HG03196 (cell line): ENCODE measurements around the gene STARD3.

ENCODE experiments used
- ATAC-seq: cut with Tn5 transposase; IDR thresholded peaks from one replicate; pipeline ENCODE4 v1.9.1; 2021; ENCODE audit not compliant: unreplicated experiment

The STARD3 gene

DNA sequence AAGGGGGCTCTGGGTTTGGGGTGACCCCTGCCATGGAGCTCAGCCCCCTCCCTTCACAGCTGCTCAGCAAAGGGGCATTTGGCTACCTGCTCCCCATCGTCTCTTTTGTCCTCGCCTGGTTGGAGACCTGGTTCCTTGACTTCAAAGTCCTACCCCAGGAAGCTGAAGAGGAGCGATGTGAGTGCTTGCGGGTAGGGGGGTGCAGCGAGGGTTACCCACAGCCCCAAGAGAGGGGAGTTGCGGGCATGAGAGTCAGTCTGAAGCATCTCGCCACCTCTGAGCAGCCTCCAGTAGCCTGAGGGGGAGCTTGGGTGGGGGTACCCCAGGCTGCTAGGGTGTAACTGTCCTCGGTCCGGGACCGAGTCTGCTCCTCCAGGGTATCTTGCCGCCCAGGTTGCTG is 21.4 kb downstream of the STARD3 start:
- no peak for ATAC-seq

DNA sequence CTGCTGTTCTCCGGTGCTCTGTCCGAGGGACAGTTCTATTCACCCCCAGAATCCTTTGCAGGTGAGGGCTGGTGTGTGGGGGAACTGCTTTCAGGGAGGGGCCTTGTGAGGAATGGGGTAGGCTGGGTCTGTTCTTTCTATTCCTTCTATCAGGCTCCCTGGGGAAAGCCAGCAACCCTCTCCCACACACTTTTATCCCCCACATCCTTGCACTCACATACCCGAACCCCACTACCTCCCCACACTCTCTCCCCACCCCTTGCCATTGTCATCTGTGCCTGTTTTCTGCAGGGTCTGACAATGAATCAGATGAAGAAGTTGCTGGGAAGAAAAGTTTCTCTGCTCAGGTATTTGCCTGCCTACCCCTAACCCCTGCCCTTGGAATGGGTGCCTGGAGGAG is 21.8 kb downstream of the STARD3 start:
- no peak for ATAC-seq

DNA sequence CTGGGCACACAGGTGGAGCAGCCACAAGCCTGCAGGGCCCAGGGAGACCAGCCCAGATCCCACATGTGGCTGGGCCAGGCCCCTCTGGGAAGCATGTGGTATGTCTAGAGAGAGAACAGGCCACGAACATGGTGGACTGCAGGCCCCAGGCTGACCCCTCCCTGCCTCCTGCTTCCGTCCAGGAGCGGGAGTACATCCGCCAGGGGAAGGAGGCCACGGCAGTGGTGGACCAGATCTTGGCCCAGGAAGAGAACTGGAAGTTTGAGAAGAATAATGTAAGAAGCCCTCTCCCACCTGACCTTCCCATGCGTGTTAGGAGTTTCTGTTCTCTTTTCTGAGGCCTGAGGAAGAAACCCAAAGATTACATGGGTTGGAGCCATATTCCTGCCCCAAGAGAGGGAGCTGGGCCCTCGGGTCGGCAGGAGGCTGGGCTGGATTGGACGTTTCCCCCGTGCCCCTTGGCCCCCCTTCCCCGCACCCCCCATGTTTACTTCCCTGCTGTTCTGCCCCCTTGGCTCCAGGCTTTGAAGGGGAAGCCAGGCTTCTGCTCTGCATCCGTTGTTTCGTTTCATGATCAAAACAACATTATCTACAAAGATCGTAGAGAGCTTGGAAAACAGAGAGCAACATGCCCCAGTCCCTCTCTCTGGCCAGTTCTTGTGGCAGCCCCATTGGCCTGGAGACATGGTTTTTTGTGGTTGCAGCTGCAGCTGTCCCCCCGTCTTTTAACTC is 22.5 kb downstream of the STARD3 start:
- no peak for ATAC-seq

DNA sequence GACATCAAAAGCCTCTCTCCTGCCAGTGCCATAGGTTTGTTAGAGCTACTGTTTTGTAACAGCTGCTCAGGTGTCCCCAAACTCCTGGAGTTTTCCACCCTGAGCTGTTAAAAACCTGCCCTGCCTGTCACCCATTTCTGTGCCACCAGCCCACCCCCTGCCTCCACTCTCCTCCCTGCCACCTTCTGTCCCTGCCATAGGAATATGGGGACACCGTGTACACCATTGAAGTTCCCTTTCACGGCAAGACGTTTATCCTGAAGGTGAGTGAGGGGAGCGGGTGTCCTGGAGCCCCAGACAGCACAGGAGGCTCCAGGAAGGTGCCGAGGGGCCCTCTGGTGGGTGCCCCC is 23.0 kb downstream of the STARD3 start:
- no peak for ATAC-seq

DNA sequence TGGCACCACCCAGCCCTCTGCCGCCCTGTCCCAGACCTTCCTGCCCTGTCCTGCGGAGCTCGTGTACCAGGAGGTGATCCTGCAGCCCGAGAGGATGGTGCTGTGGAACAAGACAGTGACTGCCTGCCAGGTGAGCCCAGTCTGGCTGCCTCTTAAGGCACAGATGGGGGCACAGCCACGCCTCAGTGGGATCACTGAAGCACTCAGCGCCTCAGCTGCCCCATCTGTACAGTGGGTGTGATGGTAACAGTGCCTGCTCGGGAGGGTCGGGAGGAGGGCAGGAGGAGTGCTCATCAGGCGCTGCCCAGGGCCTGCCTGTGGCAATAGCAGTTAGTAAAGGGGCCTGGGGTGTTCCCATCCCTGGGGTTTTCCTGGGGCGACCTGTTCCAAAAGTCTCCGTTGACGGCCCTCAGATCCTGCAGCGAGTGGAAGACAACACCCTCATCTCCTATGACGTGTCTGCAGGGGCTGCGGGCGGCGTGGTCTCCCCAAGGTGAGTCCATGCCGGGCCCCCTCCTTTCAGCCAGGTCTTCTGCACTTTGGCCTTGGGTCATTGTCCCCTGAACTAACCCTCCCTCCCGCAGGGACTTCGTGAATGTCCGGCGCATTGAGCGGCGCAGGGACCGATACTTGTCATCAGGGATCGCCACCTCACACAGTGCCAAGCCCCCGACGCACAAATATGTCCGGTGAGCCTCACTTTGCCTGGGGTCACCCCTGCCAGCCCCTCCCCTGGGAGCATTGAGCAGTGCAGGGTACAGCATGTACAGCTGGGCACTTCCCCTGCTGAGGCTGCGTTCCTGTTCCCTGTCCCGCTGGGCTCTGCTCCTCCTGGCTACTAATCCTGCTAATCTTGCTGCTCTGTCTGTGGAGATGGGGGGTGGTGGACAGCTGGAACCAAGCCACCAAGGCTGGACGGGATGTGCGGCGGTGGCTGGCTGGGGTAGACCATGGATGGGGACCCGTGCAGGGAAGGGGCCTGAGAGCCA is 23.7 kb downstream of the STARD3 start:
- ATAC-seq = no peak

DNA sequence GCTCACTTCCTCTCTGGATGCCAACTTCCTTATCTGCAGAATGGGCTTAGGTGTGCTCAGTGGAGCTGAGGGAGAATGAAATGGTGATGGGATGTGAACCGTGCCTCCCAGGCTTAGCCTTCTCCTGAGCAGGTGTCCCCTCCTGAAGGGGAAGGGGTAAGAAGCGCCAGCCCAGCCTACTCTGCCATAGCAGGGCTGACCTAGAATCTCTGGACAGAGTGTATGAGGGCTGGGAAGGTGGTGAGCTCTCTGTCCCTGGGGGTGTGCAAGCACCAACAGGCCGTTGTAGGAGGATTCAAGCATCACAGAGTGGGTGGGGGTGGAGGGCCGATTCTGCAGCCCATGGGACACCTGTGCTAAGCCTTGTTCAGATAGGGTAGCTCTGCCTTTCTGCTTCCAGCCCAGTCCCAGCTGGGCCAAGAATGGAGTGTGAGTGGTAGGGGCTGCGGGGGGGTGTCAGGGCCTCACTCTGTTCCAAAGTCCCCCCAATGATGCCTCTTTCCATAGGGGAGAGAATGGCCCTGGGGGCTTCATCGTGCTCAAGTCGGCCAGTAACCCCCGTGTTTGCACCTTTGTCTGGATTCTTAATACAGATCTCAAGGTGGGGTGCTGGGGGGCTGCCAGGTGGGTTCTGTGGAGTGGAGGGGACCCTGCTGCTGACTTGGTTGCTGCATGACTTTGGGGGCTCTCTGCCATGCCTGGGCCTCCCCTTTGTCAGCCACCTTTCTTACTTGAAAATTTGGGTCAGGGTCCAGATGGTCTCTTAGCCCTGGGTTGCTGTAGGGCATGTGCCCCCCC is 25.0 kb downstream of the STARD3 start:
- ATAC-seq = no peak

DNA sequence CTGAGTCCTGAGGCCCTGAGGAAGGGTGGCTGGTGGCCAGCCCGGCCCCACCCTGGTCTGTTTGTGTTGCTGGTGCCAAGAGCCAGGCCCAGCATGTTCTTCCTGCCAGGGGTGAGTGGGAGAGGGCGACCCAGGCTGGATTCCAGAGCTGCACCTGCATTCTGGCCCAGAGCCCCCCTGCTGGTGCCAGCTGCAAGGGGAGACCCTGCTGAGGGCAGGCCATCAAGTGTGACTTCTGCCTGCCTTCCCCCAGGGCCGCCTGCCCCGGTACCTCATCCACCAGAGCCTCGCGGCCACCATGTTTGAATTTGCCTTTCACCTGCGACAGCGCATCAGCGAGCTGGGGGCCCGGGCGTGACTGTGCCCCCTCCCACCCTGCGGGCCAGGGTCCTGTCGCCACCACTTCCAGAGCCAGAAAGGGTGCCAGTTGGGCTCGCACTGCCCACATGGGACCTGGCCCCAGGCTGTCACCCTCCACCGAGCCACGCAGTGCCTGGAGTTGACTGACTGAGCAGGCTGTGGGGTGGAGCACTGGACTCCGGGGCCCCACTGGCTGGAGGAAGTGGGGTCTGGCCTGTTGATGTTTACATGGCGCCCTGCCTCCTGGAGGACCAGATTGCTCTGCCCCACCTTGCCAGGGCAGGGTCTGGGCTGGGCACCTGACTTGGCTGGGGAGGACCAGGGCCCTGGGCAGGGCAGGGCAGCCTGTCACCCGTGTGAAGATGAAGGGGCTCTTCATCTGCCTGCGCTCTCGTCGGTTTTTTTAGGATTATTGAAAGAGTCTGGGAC is 25.8 kb downstream of the STARD3 start:
- no peak for ATAC-seq

DNA sequence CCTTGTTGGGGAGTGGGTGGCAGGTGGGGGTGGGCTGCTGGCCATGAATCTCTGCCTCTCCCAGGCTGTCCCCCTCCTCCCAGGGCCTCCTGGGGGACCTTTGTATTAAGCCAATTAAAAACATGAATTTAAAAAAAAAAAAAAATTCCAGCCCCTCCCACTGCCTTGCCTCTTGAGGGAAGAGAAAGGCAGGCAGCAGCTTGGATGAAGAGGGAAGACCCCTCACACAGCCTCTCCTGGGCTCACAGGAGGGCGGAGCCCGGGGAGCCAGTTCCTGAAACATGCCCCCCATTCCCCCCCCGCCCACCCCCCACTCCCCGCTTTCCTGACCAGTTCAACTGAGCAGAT is 26.4 kb downstream of the STARD3 start:
- ATAC-seq = no peak

DNA sequence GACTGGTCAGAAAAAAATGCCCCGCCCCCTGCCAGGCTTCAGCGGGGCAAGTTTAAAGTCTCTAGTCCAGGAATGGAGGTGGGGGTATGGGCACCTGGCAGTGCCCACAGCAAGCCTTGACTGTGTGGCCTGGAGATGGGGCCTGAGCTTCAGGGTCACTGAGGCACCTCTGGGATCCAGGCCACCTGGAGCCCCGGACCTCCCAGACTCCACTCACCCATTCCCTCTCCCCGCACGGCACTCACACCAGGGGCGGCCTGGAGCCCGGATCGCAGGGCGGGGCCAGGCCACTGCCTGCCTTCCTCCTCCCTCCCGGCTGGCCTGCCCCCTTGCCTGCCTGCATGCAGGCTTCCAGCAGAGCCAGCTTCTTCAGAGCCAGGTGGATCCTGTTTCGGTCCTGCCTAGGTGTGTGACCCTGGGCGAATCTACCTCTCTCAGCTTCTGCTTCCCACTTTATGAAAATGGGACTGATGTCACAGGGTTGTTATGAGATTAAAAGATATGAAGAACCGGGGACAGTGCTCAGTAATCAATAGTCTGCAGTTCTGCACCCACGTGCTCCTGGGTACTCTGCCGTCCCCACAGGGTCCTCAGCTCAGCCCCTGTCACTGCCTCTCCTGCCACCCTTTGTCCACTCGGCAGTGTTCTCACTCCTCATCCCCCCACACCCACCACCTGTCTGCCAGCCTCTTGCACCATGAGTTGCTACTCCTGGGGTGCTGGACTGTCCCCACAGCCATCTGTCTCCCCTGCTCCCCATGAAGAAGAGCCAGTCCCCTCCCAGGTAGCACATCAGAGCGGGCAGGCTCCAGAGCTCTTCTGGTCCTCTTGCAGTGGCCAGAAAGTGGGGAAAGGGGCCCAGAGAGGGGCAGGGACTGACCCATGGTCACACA is 27.0 kb downstream of the STARD3 start:
- ATAC-seq = no peak

DNA sequence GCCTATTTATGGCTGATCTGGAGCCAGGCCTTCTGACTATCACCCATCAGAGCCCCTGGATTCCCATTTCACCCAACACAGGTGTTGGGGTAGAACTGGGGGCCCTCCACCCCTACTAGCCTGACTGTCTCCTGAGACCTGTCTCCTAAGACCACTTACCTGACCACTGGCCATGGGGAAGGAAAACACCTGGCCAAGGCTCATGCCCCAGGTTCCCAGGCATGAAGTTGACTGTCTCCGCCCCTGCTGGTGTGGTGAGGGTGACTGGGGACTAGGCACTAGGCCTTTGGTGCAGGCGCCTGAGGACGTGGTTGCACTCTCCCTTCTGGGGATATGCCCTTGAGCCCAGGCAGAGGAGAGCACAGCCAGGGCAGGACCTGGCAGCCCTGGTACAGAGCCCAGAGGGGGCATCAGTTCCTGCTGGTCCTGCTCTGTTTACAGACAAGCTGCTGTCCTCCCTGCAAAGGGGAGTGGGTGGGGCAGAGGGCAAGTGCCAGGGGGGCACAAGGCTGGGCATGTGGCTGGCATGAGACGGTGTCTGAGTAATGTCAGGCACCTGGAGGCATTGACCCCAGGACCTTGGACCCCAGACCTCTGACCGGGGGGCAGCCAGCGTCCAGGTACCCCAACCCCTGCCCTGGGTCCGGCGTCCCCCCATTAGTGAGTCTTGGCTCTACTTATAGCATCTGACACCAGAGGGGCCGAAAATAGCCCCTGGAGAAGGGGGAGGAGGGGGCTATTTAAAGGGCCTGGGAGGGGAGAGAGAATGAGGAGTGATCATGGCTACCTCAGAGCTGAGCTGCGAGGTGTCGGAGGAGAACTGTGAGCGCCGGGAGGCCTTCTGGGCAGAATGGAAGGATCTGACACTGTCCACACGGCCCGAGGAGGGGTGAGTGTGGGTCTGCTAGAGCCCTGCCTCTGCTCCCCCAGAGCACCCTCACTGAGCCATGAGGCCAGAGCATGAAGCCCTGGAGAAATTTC is 27.9 kb downstream of the STARD3 start, which contains the start of gene TCAP:
TCAP (plus strand) TSS at position 769 of the 981 bp plus-strand sequence; CDS start at position 780, 11 bp downstream.
- no peak for ATAC-seq

DNA sequence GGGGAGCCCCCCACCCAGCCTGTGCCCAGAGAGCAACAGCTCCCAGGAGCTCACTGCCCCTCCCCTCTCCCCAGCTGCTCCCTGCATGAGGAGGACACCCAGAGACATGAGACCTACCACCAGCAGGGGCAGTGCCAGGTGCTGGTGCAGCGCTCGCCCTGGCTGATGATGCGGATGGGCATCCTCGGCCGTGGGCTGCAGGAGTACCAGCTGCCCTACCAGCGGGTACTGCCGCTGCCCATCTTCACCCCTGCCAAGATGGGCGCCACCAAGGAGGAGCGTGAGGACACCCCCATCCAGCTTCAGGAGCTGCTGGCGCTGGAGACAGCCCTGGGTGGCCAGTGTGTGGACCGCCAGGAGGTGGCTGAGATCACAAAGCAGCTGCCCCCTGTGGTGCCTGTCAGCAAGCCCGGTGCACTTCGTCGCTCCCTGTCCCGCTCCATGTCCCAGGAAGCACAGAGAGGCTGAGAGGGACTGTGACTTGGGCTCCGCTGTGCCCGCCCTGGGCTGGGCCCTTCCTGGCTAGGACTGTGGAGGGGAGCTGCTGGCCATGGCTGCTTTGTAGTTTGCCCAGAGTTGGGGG is 28.8 kb downstream of the STARD3 start:
- no peak for ATAC-seq

DNA sequence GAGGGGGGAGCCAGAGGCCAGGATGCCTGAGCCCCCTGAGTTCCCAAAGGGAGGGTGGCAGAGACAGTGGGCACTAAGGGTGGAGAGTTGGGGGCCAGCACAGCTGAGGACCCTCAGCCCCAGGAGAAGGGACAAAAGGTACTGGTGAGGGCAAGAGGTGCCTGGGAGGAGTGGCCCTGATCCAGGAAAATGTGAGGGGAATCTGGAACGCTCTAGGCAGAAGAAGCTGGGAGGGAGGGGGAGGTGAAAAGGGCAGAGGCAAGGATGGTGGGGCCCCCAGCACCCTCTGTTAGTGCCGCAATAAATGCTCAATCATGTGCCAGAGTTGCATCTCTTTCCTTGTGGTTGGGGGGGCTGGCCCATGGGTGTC is 29.3 kb downstream of the STARD3 start:
- no peak for ATAC-seq

DNA sequence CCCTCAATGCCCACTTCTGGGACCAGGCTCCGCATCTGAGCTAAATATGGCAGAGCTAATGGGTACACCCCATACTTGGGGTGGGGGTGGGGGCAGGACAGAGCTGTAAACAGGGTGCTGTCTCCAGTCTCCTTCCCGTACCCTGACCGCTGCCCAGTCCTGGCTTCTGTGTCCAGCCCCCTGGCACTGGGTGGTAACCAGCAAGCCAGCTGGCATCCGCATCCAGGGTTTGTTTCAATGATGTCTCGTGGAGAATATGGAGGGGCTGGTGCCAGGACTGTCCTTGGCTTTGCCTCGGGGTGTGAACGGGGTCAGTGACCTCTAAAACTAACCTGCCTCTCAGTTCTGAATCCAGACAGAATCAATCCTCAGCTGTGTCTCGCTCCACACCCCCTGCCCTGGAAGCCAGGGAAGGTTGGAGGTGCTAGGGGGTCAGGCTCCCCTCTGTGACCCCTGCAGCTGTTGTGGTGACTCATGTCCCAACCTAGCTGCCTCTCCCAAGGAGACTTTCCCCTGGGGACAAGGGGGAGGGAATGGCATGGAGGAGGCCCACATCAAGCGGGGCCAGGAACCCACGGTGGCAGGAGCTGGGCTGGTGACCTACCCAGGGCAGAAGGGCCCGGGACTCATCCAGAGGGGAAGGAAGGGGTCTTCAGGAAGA is 29.8 kb downstream of the STARD3 start:
- ATAC-seq = no peak

DNA sequence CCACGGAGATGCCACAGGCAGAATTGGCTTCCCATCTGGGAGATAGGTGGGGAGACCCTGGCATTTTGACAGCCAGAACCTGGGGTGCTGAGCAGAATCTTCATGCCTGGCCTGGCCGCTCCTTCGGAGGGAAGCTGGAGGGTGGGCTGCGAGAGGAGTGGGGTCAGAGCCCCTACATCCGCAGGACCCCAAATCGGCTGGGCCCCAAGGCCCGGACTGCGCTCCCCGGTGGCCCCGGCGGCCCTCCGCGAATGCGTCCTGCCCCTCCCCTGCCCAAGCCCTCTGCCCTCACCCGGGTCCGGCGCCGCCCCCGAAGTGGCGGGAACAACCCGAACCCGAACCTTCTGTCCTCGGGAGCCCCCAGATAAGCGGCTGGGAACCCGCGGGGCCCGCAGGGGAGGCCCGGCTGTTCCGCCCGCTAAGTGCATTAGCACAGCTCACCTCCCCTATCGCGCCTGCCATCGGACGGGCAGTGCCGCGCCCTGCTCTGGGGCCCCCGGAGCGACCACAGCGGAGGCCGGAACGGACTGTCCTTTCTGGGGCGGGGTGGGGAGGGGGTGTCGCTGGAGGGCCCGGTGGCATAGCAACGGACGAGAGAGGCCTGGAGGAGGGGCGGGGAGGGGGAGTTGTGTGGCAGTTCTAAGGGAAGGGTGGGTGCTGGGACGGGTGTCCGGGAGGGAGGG is 30.5 kb downstream of the STARD3 start:
- no peak for ATAC-seq

DNA sequence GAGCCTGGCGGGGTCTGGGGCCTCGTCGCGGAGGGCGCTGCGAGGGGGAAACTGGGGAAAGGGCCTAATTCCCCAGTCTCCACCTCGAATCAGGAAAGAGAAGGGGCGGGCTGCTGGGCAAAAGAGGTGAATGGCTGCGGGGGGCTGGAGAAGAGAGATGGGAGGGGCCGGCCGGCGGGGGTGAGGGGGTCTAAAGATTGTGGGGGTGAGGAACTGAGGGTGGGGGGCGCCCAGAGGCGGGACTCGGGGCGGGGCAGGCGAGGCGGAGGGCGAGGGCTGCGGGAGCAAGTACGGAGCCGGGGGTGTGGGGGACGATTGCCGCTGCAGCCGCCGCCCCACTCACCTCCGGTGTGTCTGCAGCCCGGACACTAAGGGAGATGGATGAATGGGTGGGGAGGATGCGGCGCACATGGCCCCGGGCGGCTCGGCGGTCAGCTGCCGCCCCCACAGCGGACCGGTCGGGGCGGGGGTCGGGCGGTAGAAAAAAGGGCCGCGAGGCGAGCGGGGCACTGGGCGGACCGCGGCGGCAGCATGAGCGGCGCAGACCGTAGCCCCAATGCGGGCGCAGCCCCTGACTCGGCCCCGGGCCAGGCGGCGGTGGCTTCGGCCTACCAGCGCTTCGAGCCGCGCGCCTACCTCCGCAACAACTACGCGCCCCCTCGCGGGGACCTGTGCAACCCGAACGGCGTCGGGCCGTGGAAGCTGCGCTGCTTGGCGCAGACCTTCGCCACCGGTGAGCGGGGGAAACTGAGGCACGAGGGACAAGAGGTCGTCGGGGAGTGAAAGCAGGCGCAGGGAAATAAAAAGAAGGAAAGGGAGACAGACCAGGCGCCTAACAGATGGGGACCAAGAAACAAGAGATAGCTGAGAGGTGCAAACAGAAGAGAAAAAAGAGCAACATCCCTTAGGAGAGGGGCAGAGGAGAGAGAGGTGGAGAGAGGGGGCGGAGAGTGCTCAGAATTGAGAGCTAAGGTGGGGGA is 31.3 kb downstream of the STARD3 start, which contains the start of gene PNMT:
PNMT (plus strand) TSS at position 509 of the 980 bp plus-strand sequence; CDS start at position 532, 23 bp downstream.
- no peak for ATAC-seq
